BE2C (cell line): ENCODE data around the gene ETV2.
A peak's percentile ranks its signal among the peaks of the same experiment; 100 is the strongest.
"Not testable (repeated sequence)": the region's sequence is repeated elsewhere in the genome, so short reads cannot be mapped to it uniquely, and the experiment has no call there.

Experiments
- DNase-seq: peaks from one replicate; pipeline ENCODE4 v3.0.0-alpha.2; 2020
- H3K27me3 ChIP-seq: fragments of 250-450 bp; sonication (Bioruptor Pico); 2 replicates; pipeline ENCODE4 v1.5.1; 2020; ENCODE audit warnings: mild to moderate bottlenecking
- H3K36me3 ChIP-seq: fragments of 250-450 bp; sonication (Bioruptor Pico); 2 replicates; pipeline ENCODE4 v1.5.1; 2020; ENCODE audit warnings: mild to moderate bottlenecking
- H3K4me1 ChIP-seq: fragments of 250-450 bp; sonication (Bioruptor Pico); 2 replicates; pipeline ENCODE4 v1.5.1; 2020
- H3K4me3 ChIP-seq: 2 replicates; pipeline ENCODE4 v1.5.1; 2011; ENCODE audit warnings: low read depth, low read length
- H3K9me3 ChIP-seq: fragments of 250-450 bp; sonication (Bioruptor Pico); 2 replicates; pipeline ENCODE4 v1.5.1; 2020
- CTCF ChIP-seq: IDR thresholded peaks from 2 replicates; pipeline ENCODE4 v1.5.1; 2012; ENCODE audit warnings: mild to moderate bottlenecking, low read depth, low read length

ETV2 gene

DNA sequence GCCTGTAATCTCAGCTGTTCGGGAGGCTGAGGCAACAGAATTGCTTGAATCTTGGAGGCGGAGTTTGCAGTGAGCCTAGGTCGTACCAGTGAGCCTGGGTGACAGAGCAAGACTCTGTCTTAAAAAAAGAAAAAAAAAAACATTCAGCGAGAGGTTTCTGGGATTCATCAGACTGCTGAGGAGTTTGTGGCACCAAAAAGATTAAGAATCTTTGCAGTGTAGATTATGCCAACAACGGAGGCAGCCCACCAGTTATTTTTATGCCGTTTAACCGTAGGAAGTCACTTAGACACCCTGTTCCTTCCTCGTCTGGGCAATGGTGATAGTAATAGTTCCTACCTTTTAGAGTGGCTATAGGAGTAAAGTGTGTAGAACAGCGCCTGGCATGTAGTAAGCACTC, 9.0 kb downstream of the ETV2 start:
- H3K4me1 ChIP-seq, result no peaks in the 10 kb centered on the region
- H3K27me3 ChIP-seq, result no peaks in the 10 kb centered on the region
- DNase-seq, result no peak
- H3K9me3 ChIP-seq, result no peaks in the 10 kb centered on the region
- TF ChIP-seq CTCF, result no peak
- no peak overlapping the region for H3K4me3 ChIP-seq
- peaks cover 44% of the 10 kb centered on the region for H3K36me3 ChIP-seq

GRCh38 chr19:35654828-35655227, 13.3 kb downstream of the ETV2 start:
- peaks cover 67% of the 10 kb centered on the region for H3K36me3 ChIP-seq
- not testable (repeated sequence) for H3K27me3 ChIP-seq, H3K4me3 ChIP-seq, H3K9me3 ChIP-seq, DNase-seq, H3K4me1 ChIP-seq

DNA sequence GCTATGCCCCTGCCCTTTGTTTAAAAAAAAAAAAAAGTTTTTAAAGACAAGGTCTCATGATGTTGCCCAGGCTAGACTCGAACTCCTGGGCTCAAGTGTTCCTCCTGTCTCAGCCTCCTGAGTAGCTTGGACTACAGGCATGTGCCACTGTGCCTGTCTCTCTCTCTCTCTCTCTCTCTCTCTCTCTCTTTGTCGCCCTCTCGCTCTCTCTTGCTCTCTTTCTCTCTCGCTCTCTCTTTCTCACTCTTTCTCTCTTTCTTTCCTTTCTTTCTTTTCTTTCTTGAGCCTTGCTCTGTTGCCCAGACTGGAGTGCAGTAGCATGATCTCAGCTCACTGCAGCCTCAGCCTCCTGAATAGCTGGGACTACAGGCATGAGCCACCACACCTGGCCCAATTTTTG, 14.1 kb downstream of the ETV2 start:
- Histone ChIP-seq H3K27me3 (no peaks in the 10 kb centered on the region), H3K9me3 (no peaks in the 10 kb centered on the region), H3K4me3 (no peak overlapping the region), H3K4me1 (no peaks in the 10 kb centered on the region), H3K36me3 (peaks cover 62% of the 10 kb centered on the region)
- DNase-seq, result no peak
- TF ChIP-seq CTCF, result no peak

DNA sequence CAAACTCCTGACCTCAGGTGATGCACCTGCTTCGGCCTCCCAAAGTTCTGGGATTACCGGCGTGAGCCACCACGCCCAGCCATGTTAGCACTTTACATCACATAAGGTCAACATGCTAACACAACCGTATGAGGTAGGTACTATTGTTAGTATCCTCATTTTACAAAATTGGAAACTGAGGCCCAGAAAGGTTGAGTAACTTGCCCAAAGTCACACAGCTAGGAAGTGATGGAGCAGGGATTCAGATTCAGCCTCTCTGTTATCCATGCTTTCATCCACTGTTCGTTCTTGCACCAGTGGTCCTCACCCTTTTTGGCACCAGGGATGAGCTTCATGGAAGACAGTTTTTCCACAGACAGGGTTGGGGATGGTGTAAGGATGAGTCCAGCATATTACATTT, 15.2 kb downstream of the ETV2 start:
- peaks cover 51% of the 10 kb centered on the region for H3K36me3 ChIP-seq
- H3K4me3 ChIP-seq, result no peak overlapping the region
- DNase-seq, result no peak
- TF ChIP-seq CTCF, result no peak
- no peaks in the 10 kb centered on the region for H3K4me1 ChIP-seq
- no peaks in the 10 kb centered on the region for H3K9me3 ChIP-seq
- no peaks in the 10 kb centered on the region for H3K27me3 ChIP-seq

DNA sequence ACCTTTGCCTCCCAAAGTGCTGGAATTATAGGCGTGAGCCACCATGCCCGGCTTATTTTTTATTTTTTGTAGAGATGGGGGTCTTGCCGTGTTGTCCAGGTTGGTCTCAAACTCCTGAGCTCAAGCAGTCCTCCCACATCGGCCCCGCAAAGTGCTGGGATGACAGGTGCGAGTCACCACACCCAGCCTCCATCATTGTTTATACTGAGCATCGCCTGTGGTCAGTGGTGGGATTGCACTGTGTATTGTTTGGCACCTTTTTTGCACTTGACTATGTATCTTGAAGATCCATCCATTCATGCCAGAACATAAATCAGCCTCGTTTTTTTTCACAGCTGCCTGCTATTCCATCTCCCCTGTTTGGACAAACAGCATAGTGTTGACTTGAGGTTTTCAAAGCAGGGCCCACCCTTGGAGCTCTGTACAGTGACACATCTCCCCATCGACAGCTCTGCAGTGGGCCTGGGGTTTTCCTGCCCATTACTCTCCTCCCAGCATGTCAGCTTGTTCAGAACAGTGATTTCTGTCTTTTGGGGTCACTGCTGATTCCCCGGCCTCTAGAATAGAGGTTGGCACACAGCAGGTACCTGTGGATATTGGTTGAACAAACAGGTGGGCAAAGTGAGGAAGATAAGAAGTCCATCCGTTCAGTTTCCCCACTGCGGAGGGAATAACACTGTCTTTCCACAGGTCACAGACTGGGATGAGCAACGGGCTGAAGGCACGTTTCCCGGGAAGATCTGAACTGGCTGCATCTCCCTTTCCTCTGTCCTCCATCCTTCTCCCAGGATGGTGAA, 16.6 kb downstream of the ETV2 start:
- H3K27me3 ChIP-seq, result no peaks in the 10 kb centered on the region
- DNase-seq, result no peak
- 0 out of 2 replicates have a peak, but pooled peaks have one; percentile 6 for TF ChIP-seq CTCF
- no peak overlapping the region for H3K4me3 ChIP-seq
- peaks cover 43% of the 10 kb centered on the region for H3K36me3 ChIP-seq
- H3K9me3 ChIP-seq, result no peaks in the 10 kb centered on the region
- no peaks in the 10 kb centered on the region for H3K4me1 ChIP-seq

DNA sequence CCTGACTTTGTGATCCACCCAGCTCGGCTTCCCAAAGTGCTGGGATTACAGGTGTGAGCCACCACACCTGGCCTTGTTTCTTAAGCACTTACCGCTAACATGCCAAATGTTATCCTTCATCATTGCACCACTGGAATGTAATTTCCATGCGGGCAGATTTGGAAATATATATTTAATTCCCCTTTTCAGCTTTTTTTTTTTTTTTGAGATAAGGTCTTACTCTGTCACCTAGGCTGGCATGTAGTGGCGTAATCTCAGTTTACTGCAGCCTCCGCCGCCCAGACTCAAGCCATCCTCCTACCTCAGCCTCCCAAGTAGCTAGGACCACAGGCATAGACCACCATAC, 20.4 kb downstream of the ETV2 start:
- H3K27me3 ChIP-seq, result peaks cover under 1% of the 10 kb centered on the region; the same call in 1 of the 2 replicates
- H3K9me3 ChIP-seq, result no peaks in the 10 kb centered on the region
- no peak for TF ChIP-seq CTCF
- no peaks in the 10 kb centered on the region for H3K4me1 ChIP-seq
- H3K4me3 ChIP-seq, result no peak overlapping the region
- no peak for DNase-seq
- peaks cover 12% of the 10 kb centered on the region for H3K36me3 ChIP-seq

DNA sequence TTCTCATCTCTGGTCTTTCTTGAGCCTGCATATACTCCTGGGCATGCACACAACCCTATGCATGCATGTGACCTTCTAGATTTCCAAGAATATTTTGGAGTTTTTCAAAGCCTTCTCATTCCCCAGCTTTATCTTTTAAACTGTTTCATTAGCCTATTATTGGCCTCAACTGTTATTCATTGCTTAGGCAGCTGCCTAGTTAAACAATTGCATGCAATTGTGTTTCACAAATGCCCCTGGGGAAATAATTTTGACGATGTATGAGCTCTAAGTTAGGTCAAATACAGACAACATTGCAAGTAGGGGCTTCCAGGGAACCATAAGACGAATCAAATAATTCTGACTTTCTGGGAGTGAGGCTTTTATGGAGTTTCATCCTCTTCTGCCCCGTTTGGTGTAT, 22.4 kb downstream of the ETV2 start:
- DNase-seq, result no peak
- Histone ChIP-seq H3K27me3 (peaks cover 20% of the 10 kb centered on the region), H3K9me3 (no peaks in the 10 kb centered on the region), H3K36me3 (no peaks in the 10 kb centered on the region), H3K4me3 (no peak overlapping the region), H3K4me1 (no peaks in the 10 kb centered on the region)
- no peak for TF ChIP-seq CTCF
